Endodermal cell (in vitro differentiated cells): Measurements from ENCODE around the gene SVIL. TPM values are rescaled to one million over a fixed set of nuclear protein-coding genes. Genes with fewer than 3 reads are reported as not detected.
"Not testable (repeated sequence)": the region's sequence is repeated elsewhere in the genome, so short reads cannot be mapped to it uniquely, and the experiment has no call there.

Source experiments
- DNase-seq: peaks from one replicate; pipeline ENCODE4 v3.0.0-alpha.2; 2017
- H3K27ac ChIP-seq: 2 replicates; pipeline ENCODE4 v1.5.1; 2013; ENCODE audit warnings: mild to moderate bottlenecking, low read depth, low read length, moderate library complexity
- H3K27me3 ChIP-seq: 2 replicates; pipeline ENCODE4 v1.6.1; 2013; ENCODE audit warnings: mild to moderate bottlenecking, low read length, moderate library complexity; ENCODE audit not compliant: insufficient read depth, control insufficient read depth, poor library complexity, severe bottlenecking
- H3K36me3 ChIP-seq: 2 replicates; pipeline ENCODE4 v1.7.0; 2013; ENCODE audit warnings: mild to moderate bottlenecking, low read length, moderate library complexity; ENCODE audit not compliant: control insufficient read depth, insufficient read depth
- H3K4me1 ChIP-seq: one replicate; pipeline ENCODE4 v1.7.0; 2013; ENCODE audit warnings: low read length; ENCODE audit not compliant: control insufficient read depth, insufficient read depth
- H3K4me3 ChIP-seq: 2 replicates; pipeline ENCODE4 v1.5.1; 2013; ENCODE audit warnings: mild to moderate bottlenecking, low read length, moderate library complexity
- H3K9ac ChIP-seq: 2 replicates; pipeline ENCODE4 v1.6.1; 2013; ENCODE audit warnings: mild to moderate bottlenecking, low read length, moderate library complexity; ENCODE audit not compliant: poor library complexity, severe bottlenecking; ENCODE audit errors: extremely low read depth
- H3K9me3 ChIP-seq: 2 replicates; pipeline ENCODE4 v1.6.1; 2013; ENCODE audit warnings: mild to moderate bottlenecking, low read length, moderate library complexity; ENCODE audit not compliant: control insufficient read depth
- H3K27ac Mint-ChIP-seq: 2 replicates; pipeline ENCODE4 v1.8.0; 2020; ENCODE audit warnings: mixed read lengths
- H3K27me3 Mint-ChIP-seq: 2 replicates; pipeline ENCODE4 v1.8.0; 2021; ENCODE audit warnings: mild to moderate bottlenecking, mixed read lengths; ENCODE audit not compliant: insufficient read depth
- H3K36me3 Mint-ChIP-seq: 2 replicates; pipeline ENCODE4 v1.8.0; 2020; ENCODE audit warnings: low read depth, mixed read lengths
- H3K4me1 Mint-ChIP-seq: 2 replicates; pipeline ENCODE4 v1.8.0; 2020; ENCODE audit warnings: mixed read lengths
- H3K4me3 Mint-ChIP-seq: 2 replicates; pipeline ENCODE4 v1.8.0; 2020; ENCODE audit warnings: mild to moderate bottlenecking, moderate library complexity, mixed read lengths
- H3K9me3 Mint-ChIP-seq: 2 replicates; pipeline ENCODE4 v1.8.0; 2020; ENCODE audit warnings: mild to moderate bottlenecking, mixed read lengths
- CTCF ChIP-seq: fragments of 200-600 bp; sonication (generic); conservative IDR thresholded peaks from 2 replicates; pipeline ENCODE4 v1.5.0; 2021; ENCODE audit warnings: antibody characterized with exemption, mild to moderate bottlenecking
- WGBS, 2 experiments: methylation state at CpG; one replicate each; pipeline versions ENCODE4 v1.1.5 to v1.1.7; 2013; ENCODE audit warnings: missing lambda C conversion rate in 2 of 2, mixed read lengths in 1 of 2; ENCODE audit not compliant: insufficient coverage in 1 of 2, insufficient read length in 1 of 2; 5-methylcytosine and 5-hydroxymethylcytosine counted together
- total RNA-seq, 2 donors: library from RNA; stranded (reverse); fragmentation: NEBNext Ultra II Directional in 1 of 2; extraction: Animal tissue kit (Norgen Biotek cat#: 25700) in 1 of 2; gene quantifications; 2 replicates in 1 of 2; 3 replicates in 1 of 2; pipeline ENCODE4 v1.2.1, GENCODE V29; 2021

Gene SVIL
- total RNA-seq, 2 donors from 2014 or later = 25.2 to 32.9 TPM

- H3K27me3 ChIP-seq = no peaks in the 10 kb centered on the region
- WGBS, 2 experiments = 95 to 98% methylated on average over 4 to 10 of the region's 10 CpGs
- no peaks in the 10 kb centered on the region for H3K36me3 ChIP-seq
- H3K9ac ChIP-seq = no peak overlapping the region
- no peaks in the 10 kb centered on the region for H3K4me1 ChIP-seq
- no peak overlapping the region for H3K4me3 ChIP-seq
- TF ChIP-seq CTCF = no peak
- Mint-ChIP-seq H3K27ac (no peak overlapping the region), H3K4me1 (no peaks in the 10 kb centered on the region), H3K27me3 (no peaks in the 10 kb centered on the region), H3K36me3 (peaks cover 13% of the 10 kb centered on the region), H3K4me3 (no peak overlapping the region), H3K9me3 (peaks cover 6% of the 10 kb centered on the region)
- peak; percentile 19 for DNase-seq
- no peak overlapping the region for H3K27ac ChIP-seq
- peaks cover 13% of the 10 kb centered on the region for H3K9me3 ChIP-seq
These were observed 23.7 kb downstream of the SVIL start for GRCh38 chr10:29610876-29611647.

- H3K9me3 Mint-ChIP-seq, H3K27ac Mint-ChIP-seq, H3K4me1 Mint-ChIP-seq, H3K27me3 ChIP-seq, H3K36me3 ChIP-seq, H3K27ac ChIP-seq, H3K4me3 Mint-ChIP-seq, H3K4me1 ChIP-seq, H3K4me3 ChIP-seq, H3K9ac ChIP-seq, H3K27me3 Mint-ChIP-seq: not testable (repeated sequence)
- H3K36me3 Mint-ChIP-seq = peaks cover 13% of the 10 kb centered on the region
- peak; percentile 20 for DNase-seq
- 83 to 91% methylated on average over 1 to 3 of the region's 3 CpGs for WGBS, 2 experiments
- peaks cover 13% of the 10 kb centered on the region for H3K9me3 ChIP-seq
These were observed 24.4 kb downstream of the SVIL start for GRCh38 chr10:29610331-29610730.

- Histone ChIP-seq H3K27ac (no peak overlapping the region), H3K4me3 (no peak overlapping the region), H3K9ac (no peak overlapping the region), H3K36me3 (no peaks in the 10 kb centered on the region), H3K9me3 (peaks cover 13% of the 10 kb centered on the region), H3K4me1 (no peaks in the 10 kb centered on the region), H3K27me3 (no peaks in the 10 kb centered on the region)
- no peaks in the 10 kb centered on the region for H3K27me3 Mint-ChIP-seq
- DNase-seq = no peak
- TF ChIP-seq CTCF = no peak
- peaks cover 6% of the 10 kb centered on the region for H3K9me3 Mint-ChIP-seq
- peaks cover 13% of the 10 kb centered on the region for H3K36me3 Mint-ChIP-seq
- no peaks in the 10 kb centered on the region for H3K4me1 Mint-ChIP-seq
- WGBS, 2 experiments = 96 to 100% methylated on average over 1 to 3 of the region's 3 CpGs
- H3K4me3 Mint-ChIP-seq = no peak overlapping the region
- H3K27ac Mint-ChIP-seq = no peak overlapping the region
These were observed 25.1 kb downstream of the SVIL start for GRCh38 chr10:29609696-29610095.
